H1 (cell line): ENCODE results near the gene KRTAP10-8. TPM values are rescaled to one million over a fixed set of nuclear protein-coding genes. Genes with fewer than 3 reads are reported as not detected.

Experiments
- CTCF ChIA-PET: fragments of 300-600 bp; sonication (Branson Sonifier 250); formaldehyde crosslinking; loops from one replicate; lab custom pipeline; 2021; ENCODE audit not compliant: partially characterized antibody; lab: Charles Lee
- POLR2A ChIA-PET: fragments of 300-600 bp; sonication (Branson Sonifier 250); formaldehyde crosslinking; loops from one replicate; lab custom pipeline; 2021; ENCODE audit warnings: inconsistent platforms; ENCODE audit not compliant: partially characterized antibody; lab: Charles Lee
- DNase-seq, 2 experiments: peaks; one replicate each; pipeline versions ENCODE4 v3.0.0 to v3.0.0-alpha.2; 2010 to 2022; ENCODE audit warnings: low spot score in 2 of 2, low read depth in 1 of 2, mixed read lengths in 1 of 2
- FAIRE-seq: peaks from 2 replicates; lab custom pipeline; 2011; peaks lifted over from hg19 to GRCh38; lab: Jason Lieb, UNC
- H2AFZ ChIP-seq: 2 replicates; pipeline ENCODE4 v1.8.1; 2012; ENCODE audit warnings: low read length, inconsistent platforms
- H2AK5ac ChIP-seq: 2 replicates; pipeline ENCODE4 v1.6.1; 2013; ENCODE audit warnings: low read depth, low read length
- H2BK120ac ChIP-seq: replicated peaks from 2 replicates; pipeline ENCODE3; 2013; ENCODE audit warnings: low read depth, low read length, inconsistent platforms
- H2BK12ac ChIP-seq: 2 replicates; pipeline ENCODE4 v1.6.1; 2013; ENCODE audit warnings: low read depth, low read length
- H2BK15ac ChIP-seq: 2 replicates; pipeline ENCODE4 v1.6.1; 2013; ENCODE audit warnings: low read length
- H2BK20ac ChIP-seq: 2 replicates; pipeline ENCODE4 v1.6.1; 2013; ENCODE audit warnings: low read length
- H2BK5ac ChIP-seq: 2 replicates; pipeline ENCODE4 v1.6.1; 2013; ENCODE audit warnings: low read depth, low read length
- H3K14ac ChIP-seq: 2 replicates; pipeline ENCODE4 v1.6.1; 2013; ENCODE audit warnings: inconsistent platforms; ENCODE audit not compliant: insufficient read length
- H3K18ac ChIP-seq: 2 replicates; pipeline ENCODE4 v1.6.1; 2013; ENCODE audit warnings: low read length; ENCODE audit errors: extremely low read depth
- H3K23ac ChIP-seq: 2 replicates; pipeline ENCODE4 v1.6.1; 2013; ENCODE audit warnings: inconsistent platforms; ENCODE audit not compliant: insufficient read length
- H3K23me2 ChIP-seq: 2 replicates; pipeline ENCODE4 v1.6.1; 2013; ENCODE audit warnings: low read depth, low read length
- H3K27ac ChIP-seq: 2 replicates; pipeline ENCODE4 v1.6.1; 2011; ENCODE audit warnings: low read depth, low read length, inconsistent platforms
- H3K27me3 ChIP-seq, 4 experiments: replicated peaks in 1 of 4; 1 replicate in 1 of 4; 2 replicates in 3 of 4; pipeline versions ENCODE4 v1.6.1 to v1.8.1; 2011 to 2013; ENCODE audit warnings: low read length in 3 of 4, mild to moderate bottlenecking in 3 of 4, inconsistent platforms in 2 of 4, mixed read lengths in 2 of 4, moderate library complexity in 1 of 4; ENCODE audit not compliant: control insufficient read depth in 3 of 4, insufficient read depth in 3 of 4; ENCODE audit errors: extremely low read depth in 1 of 4
- H3K36me3 ChIP-seq, 4 experiments: 2 replicates each; pipeline versions ENCODE4 v1.6.1 to v1.8.1; 2011 to 2013; ENCODE audit warnings: mild to moderate bottlenecking in 4 of 4, low read length in 3 of 4, moderate library complexity in 2 of 4, control low read depth in 1 of 4, inconsistent platforms in 1 of 4; ENCODE audit not compliant: insufficient read depth in 4 of 4, control insufficient read depth in 2 of 4
- H3K4ac ChIP-seq: replicated peaks from 2 replicates; pipeline ENCODE3; 2013; ENCODE audit warnings: low read length, low read depth, mixed read lengths, inconsistent platforms; ENCODE audit not compliant: insufficient read length
- H3K4me1 ChIP-seq, 4 experiments: replicated peaks in 1 of 4; 1 replicate in 1 of 4; 2 replicates in 3 of 4; pipeline versions ENCODE4 v1.6.1 to v1.8.1; 2011 to 2013; ENCODE audit warnings: low read length in 3 of 4, inconsistent platforms in 2 of 4, mixed read lengths in 1 of 4; ENCODE audit not compliant: insufficient read depth in 4 of 4, control insufficient read depth in 3 of 4
- H3K4me2 ChIP-seq, 2 experiments: 2 replicates each; pipeline versions ENCODE4 v1.6.1 to v1.8.1; 2011 to 2013; ENCODE audit warnings: low read depth in 2 of 2, low read length in 2 of 2, control low read depth in 1 of 2, inconsistent platforms in 1 of 2, mild to moderate bottlenecking in 1 of 2; ENCODE audit not compliant: insufficient read depth in 1 of 2
- H3K4me3 ChIP-seq, 4 experiments: fragments of 200-600, 300-600 bp in 1 of 4; sonication (generic), shearing (Covaris generic), sonication (Bioruptor Twin) in 1 of 4; 2 replicates each; pipeline versions ENCODE4 v1.5.1 to v1.8.1; 2011 to 2016; ENCODE audit warnings: low read length in 4 of 4, low read depth in 3 of 4, control low read depth in 2 of 4, inconsistent platforms in 2 of 4, mild to moderate bottlenecking in 2 of 4, mixed read lengths in 1 of 4, moderate library complexity in 1 of 4; ENCODE audit not compliant: insufficient read depth in 2 of 4; ENCODE audit errors: extremely low read depth in 1 of 4
- H3K56ac ChIP-seq: replicated peaks from 2 replicates; pipeline ENCODE3; 2013; ENCODE audit warnings: low read depth, mild to moderate bottlenecking, mixed read lengths, low read length, inconsistent platforms; ENCODE audit not compliant: insufficient read length
- H3K79me1 ChIP-seq: 2 replicates; pipeline ENCODE4 v1.6.1; 2013; ENCODE audit warnings: low read depth, low read length, control low read depth
- H3K79me2 ChIP-seq, 2 experiments: 2 replicates each; pipeline versions ENCODE4 v1.6.1 to v1.8.1; 2012 to 2013; ENCODE audit warnings: low read length in 2 of 2, mild to moderate bottlenecking in 2 of 2, inconsistent platforms in 1 of 2; ENCODE audit not compliant: insufficient read depth in 2 of 2, control insufficient read depth in 1 of 2
- H3K9ac ChIP-seq, 4 experiments: replicated peaks in 1 of 4; 1 replicate in 1 of 4; 2 replicates in 3 of 4; pipeline versions ENCODE4 v1.6.1 to v1.8.1; 2011 to 2013; ENCODE audit warnings: low read depth in 3 of 4, low read length in 3 of 4, control low read depth in 2 of 4, mild to moderate bottlenecking in 2 of 4, moderate library complexity in 2 of 4, inconsistent platforms in 1 of 4; ENCODE audit errors: extremely low read depth in 1 of 4
- H3K9me3 ChIP-seq, 2 experiments: 2 replicates each; pipeline versions ENCODE4 v1.6.1 to v1.8.1; 2012 to 2013; ENCODE audit warnings: mild to moderate bottlenecking in 2 of 2, moderate library complexity in 2 of 2, control low read depth in 1 of 2, inconsistent platforms in 1 of 2, low read depth in 1 of 2, low read length in 1 of 2, mixed read lengths in 1 of 2; ENCODE audit not compliant: insufficient read depth in 2 of 2
- H4K20me1 ChIP-seq, 2 experiments: replicated peaks in 1 of 2; 2 replicates each; pipeline versions ENCODE3 to v1.8.1; 2011 to 2013; ENCODE audit warnings: inconsistent platforms in 2 of 2, low read length in 2 of 2, mild to moderate bottlenecking in 1 of 2; ENCODE audit not compliant: insufficient read depth in 2 of 2, control insufficient read depth in 1 of 2
- H4K5ac ChIP-seq: 2 replicates; pipeline ENCODE4 v1.6.1; 2013; ENCODE audit warnings: low read length, low read depth, mixed read lengths, inconsistent platforms; ENCODE audit not compliant: insufficient read length
- H4K8ac ChIP-seq: 2 replicates; pipeline ENCODE4 v1.8.0; 2013; ENCODE audit warnings: mild to moderate bottlenecking, moderate library complexity, low read length, inconsistent platforms; ENCODE audit not compliant: insufficient read depth; ENCODE audit errors: extremely low read depth
- H4K91ac ChIP-seq: replicated peaks from 2 replicates; pipeline ENCODE3; 2013; ENCODE audit warnings: low read length, mixed read lengths, inconsistent platforms; ENCODE audit not compliant: insufficient read length
- ASH2L ChIP-seq: fragments of 200-600, 300-600 bp; sonication (generic); IDR thresholded peaks from one replicate; pipeline ENCODE4 v1.7.1; 2017; ENCODE audit warnings: low read length
- E2F6 ChIP-seq: IDR thresholded peaks from 2 replicates; pipeline ENCODE4 v1.6.1; 2012; ENCODE audit warnings: inconsistent platforms
- GABPA ChIP-seq: IDR thresholded peaks from 2 replicates; pipeline ENCODE4 v1.6.1; 2011; ENCODE audit warnings: mild to moderate bottlenecking, low read length, moderate library complexity, borderline replicate concordance; ENCODE audit not compliant: insufficient read depth
- KDM4A ChIP-seq: IDR thresholded peaks from one replicate; pipeline ENCODE4 v1.7.1; 2012; ENCODE audit warnings: low read depth, mild to moderate bottlenecking, moderate library complexity, low read length, inconsistent platforms; ENCODE audit not compliant: severe bottlenecking
- NRF1 ChIP-seq: IDR thresholded peaks from 2 replicates; pipeline ENCODE4 v1.6.1; 2011; ENCODE audit warnings: mild to moderate bottlenecking, low read depth, low read length, improper control_type of control experiment
- RBBP5 ChIP-seq: IDR thresholded peaks from 2 replicates; pipeline ENCODE4 v1.7.1; 2012; ENCODE audit warnings: low read depth, mild to moderate bottlenecking, inconsistent platforms, low read length, moderate library complexity, borderline replicate concordance
- RXRA ChIP-seq: IDR thresholded peaks from 2 replicates; pipeline ENCODE4 v1.6.1; 2011; ENCODE audit warnings: low read depth, mild to moderate bottlenecking, low read length, moderate library complexity; ENCODE audit not compliant: insufficient read depth
- TAF7 ChIP-seq: optimal IDR thresholded peaks from 2 replicates; pipeline ENCODE3; 2011; ENCODE audit warnings: low read depth, mild to moderate bottlenecking, inconsistent platforms, low read length, moderate library complexity, borderline replicate concordance
- TCF12 ChIP-seq: IDR thresholded peaks from 2 replicates; pipeline ENCODE4 v1.6.1; 2011; ENCODE audit warnings: low read depth, mild to moderate bottlenecking, low read length
- WGBS, 2 experiments: shearing (Covaris generic) in 1 of 2; methylation state at CpG; one replicate each; pipeline versions ENCODE4 v1.1.6 to v1.1.7; 2013 to 2015; ENCODE audit warnings: low lambda C conversion rate in 2 of 2, mixed read lengths in 2 of 2, inconsistent platforms in 1 of 2, low coverage in 1 of 2, missing lambda C conversion rate in 1 of 2; ENCODE audit not compliant: insufficient replicate concordance in 2 of 2, insufficient coverage in 1 of 2, insufficient read length in 1 of 2; ENCODE audit errors: extremely low coverage in 1 of 2, missing lambda C conversion rate in 1 of 2; 5-methylcytosine and 5-hydroxymethylcytosine counted together
- polyA plus RNA-seq, 7 experiments: library from polyadenylated mRNA; depleted of rRNA in 3 of 7; stranded (reverse) in 5 of 7; unstranded in 2 of 7; fragments of >200 nt in 5 of 7; fragments of 200-250 nt in 2 of 7; gene quantifications; 1 replicate in 5 of 7; 2 replicates in 1 of 7; 4 replicates in 1 of 7; pipeline versions ENCODE4 v1.2.1 to v1.2.3, GENCODE V29; 2011 to 2013; ENCODE audit warnings: missing spikeins in 2 of 7, mixed read lengths in 2 of 7
- total RNA-seq: library from RNA; stranded (reverse); fragmentation: NEBNext Ultra II Directional; extraction: Animal tissue kit (Norgen Biotek cat#: 25700); gene quantifications from 2 replicates; pipeline ENCODE4 v1.2.1, GENCODE V29; 2021

Gene KRTAP10-8
- total and polyA plus RNA-seq, 2 of the 8 experiments (the other 6 are each of a cell fraction or from before 2014, with no cell fraction given), result not detected

DNA sequence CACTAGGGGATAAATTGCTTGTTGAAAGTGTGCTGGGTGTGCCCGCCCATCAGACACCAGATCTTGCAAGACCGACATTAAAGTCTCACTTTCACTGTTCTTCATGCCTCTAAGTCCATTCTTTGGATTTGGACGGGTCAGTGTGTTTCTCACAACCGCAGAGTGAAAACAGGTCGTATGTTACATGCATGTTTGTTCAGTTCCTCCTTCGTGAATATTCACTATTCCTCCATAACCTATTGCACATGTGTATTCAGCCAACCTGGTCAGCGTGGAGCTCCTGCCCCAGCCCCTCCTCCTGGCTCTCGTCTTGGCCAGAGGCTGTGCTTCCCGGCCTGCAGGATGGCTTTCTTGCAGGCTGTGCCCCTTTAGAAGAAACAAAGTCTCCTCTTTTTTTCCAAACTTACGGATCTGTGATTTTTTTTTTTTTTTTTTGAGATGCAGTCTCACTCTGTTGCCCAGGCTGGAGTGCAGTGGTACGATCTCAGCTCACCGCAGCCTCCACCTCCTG is 17.4 kb upstream of the KRTAP10-8 start:
- no peak overlapping the region for H2BK15ac ChIP-seq
- peak overlapping the region; percentile 4; the same call in 1 of the 2 replicates for H2BK20ac ChIP-seq
- peak overlapping the region; percentile 46; the same call in 1 of the 2 replicates for H2BK5ac ChIP-seq
- H3K79me2 ChIP-seq, result no peaks in the 10 kb centered on the region
- FAIRE-seq (no peak), DNase-seq (peak in 1 of 2 experiments; percentile 38)
- peaks cover 2 to 20% (median 9%) of the 10 kb centered on the region in 4 experiments for H3K4me1 ChIP-seq
- no peak overlapping the region for H4K5ac ChIP-seq
- no peak overlapping the region for H3K4me3 ChIP-seq
- H3K27ac ChIP-seq, result no peak overlapping the region
- no peaks in the 10 kb centered on the region for H3K27me3 ChIP-seq
- H3K79me1 ChIP-seq, result no peaks in the 10 kb centered on the region
- no peak overlapping the region; the same call in 1 of the 2 replicates for H2BK12ac ChIP-seq
- TF ChIP-seq E2F6 (no peak), RBBP5 (no peak), NRF1 (no peak), RXRA (no peak), TAF7 (no peak), ASH2L (no peak), TCF12 (no peak), GABPA (no peak), KDM4A (no peak)
- no peak overlapping the region for H3K4me2 ChIP-seq
- H3K18ac ChIP-seq, result no peak overlapping the region
- no peak overlapping the region for H3K56ac ChIP-seq
- no peak overlapping the region for H3K9ac ChIP-seq
- no peaks in the 10 kb centered on the region for H3K9me3 ChIP-seq
- no peaks in the 10 kb centered on the region for H3K36me3 ChIP-seq
- H4K8ac ChIP-seq, result no peak overlapping the region
- H4K91ac ChIP-seq, result peak overlapping the region; percentile 4
- no peak overlapping the region for H2AK5ac ChIP-seq
- no peak overlapping the region for H2BK120ac ChIP-seq
- no peak overlapping the region for H2AFZ ChIP-seq
- 0 out of 2 replicates have a peak, but pooled peaks cover 4% of the 10 kb centered on the region for H3K23me2 ChIP-seq
- no peak overlapping the region for H3K14ac ChIP-seq
- ChIA-PET POLR2A (no interaction called here), CTCF (interaction anchor here (0.7 to 1.4 kb wide), 3 partner anchors 101 to 199 kb away, joined by 3 to 5 read pairs (median 3); no protein-coding TSS in a partner anchor)
- no peak overlapping the region for H3K23ac ChIP-seq
- no peaks in the 10 kb centered on the region for H4K20me1 ChIP-seq
- 93% methylated on average over 11 of the region's 12 CpGs; no CpG with 5 or more reads in 1 of the 2 experiments for WGBS, 2 experiments
- H3K4ac ChIP-seq, result no peak overlapping the region
